ENCODE measurements around the gene PCARE.

DNA sequence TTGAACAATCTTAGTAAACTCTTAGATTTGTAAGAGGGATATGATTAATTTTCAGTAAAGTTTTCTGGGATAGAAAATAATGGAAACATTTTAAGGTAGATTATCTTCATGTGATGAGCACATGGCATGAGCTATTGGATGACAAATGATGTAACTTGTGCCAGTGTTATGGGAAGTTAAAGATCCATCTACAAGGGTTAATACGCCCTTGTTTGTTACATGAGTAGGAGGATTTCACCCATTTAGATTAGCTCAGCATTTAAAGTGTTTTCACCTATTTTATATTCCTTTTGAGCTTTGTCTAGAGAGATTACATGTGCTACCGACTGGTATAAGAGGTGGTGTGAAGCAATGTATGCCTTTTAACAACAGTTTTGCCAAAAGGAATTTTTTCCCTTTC, 46.5 kb upstream of the PCARE start:
- TF ChIP-seq, protein P1, sequence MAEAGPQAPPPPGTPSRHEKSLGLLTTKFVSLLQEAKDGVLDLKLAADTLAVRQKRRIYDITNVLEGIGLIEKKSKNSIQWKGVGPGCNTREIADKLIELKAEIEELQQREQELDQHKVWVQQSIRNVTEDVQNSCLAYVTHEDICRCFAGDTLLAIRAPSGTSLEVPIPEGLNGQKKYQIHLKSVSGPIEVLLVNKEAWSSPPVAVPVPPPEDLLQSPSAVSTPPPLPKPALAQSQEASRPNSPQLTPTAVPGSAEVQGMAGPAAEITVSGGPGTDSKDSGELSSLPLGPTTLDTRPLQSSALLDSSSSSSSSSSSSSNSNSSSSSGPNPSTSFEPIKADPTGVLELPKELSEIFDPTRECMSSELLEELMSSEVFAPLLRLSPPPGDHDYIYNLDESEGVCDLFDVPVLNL (CRISPR knock-in tag; IDR thresholded peaks at IDR 0.05; ENCODE audit: borderline replicate concordance, low read depth): no peak
- TF ChIP-seq SP1 (CRISPR knock-in tag; conservative IDR thresholded peaks at IDR 0.05) (no peak), OVOL2 (CRISPR knock-in tag; IDR thresholded peaks at IDR 0.05; ENCODE audit: borderline replicate concordance) (no peak), NFYB (CRISPR knock-in tag; conservative IDR thresholded peaks at IDR 0.05; ENCODE audit: low read depth) (no peak), FOXK1 (CRISPR knock-in tag; IDR thresholded peaks at IDR 0.05) (no peak)
- TF ChIP-seq, protein P2, sequence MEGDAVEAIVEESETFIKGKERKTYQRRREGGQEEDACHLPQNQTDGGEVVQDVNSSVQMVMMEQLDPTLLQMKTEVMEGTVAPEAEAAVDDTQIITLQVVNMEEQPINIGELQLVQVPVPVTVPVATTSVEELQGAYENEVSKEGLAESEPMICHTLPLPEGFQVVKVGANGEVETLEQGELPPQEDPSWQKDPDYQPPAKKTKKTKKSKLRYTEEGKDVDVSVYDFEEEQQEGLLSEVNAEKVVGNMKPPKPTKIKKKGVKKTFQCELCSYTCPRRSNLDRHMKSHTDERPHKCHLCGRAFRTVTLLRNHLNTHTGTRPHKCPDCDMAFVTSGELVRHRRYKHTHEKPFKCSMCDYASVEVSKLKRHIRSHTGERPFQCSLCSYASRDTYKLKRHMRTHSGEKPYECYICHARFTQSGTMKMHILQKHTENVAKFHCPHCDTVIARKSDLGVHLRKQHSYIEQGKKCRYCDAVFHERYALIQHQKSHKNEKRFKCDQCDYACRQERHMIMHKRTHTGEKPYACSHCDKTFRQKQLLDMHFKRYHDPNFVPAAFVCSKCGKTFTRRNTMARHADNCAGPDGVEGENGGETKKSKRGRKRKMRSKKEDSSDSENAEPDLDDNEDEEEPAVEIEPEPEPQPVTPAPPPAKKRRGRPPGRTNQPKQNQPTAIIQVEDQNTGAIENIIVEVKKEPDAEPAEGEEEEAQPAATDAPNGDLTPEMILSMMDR (IDR thresholded peaks at IDR 0.05): no peak
